Suppressor macrophage treated with lipopolysaccharide for 1 hour (primary cell): ENCODE results near the gene KIF13A.
"Not testable (repeated sequence)": the region's sequence is repeated elsewhere in the genome, so short reads cannot be mapped to it uniquely, and the experiment has no call there.

Experiments
- DNase-seq, 3 donors: peaks; one replicate each; pipeline ENCODE4 v3.0.0-alpha.2; 2020 to 2022

Gene KIF13A

DNA sequence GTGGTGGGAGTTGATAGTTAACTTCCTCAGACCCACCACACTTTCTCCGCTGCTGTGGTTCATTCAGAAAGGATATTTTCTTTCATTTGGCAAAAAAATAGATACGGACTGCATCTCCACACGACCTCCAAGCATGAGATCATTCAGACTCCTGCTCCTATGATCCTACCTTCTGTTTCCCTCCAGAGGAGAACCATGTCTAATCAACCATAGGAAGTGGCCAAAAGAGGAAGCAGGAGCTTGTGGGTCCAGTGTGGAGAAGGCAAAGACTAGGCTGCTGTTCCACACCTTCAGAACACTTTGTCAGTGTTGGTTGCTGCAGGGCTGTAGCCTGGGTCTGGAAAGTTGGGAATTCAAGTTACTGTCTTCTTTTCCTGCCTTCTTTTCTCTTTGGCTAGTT is 10.6 kb upstream of the KIF13A start:
- DNase-seq, result peak; percentile 47 to 59 (median 55)

DNA sequence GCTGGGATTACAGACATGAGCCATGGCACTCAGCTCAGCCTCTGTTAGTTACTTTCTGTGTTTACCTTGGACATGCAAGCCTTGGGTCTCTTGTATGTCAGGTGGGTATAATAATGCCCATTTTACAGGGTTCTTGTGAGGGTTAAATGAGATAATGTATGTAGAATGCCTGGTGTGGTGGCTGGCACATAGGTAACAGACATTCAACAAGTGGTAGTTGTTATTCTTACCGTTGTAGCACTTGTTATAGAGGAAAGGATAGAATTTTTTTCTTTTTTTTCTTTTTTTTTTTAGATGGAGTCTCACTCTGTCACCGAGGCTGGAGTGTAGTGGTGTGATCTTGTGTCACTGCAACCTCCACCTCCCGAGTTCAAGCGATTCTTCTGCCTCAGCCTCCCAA is 8.0 kb upstream of the KIF13A start:
- DNase-seq, result no peak

DNA sequence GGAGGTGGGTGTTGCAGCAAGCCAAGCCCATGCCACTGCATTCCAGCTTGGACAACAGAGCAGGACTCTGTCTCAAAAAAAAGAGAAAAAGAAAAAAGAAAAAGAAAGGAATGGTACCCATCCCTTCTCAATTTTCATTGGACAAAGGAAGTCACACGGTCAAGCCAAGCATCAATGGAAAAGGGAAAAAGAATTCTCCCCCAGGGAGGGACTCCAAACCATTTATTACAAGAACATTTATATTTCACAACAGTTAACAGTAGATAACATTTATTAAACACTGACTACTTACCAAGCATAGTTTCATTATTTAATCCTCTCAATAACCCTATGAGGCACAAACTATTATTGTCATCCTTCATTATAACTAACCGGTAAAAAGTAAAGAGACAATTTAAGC is 6.6 kb upstream of the KIF13A start:
- no peak for DNase-seq

- DNase-seq, result no peak
Observed at GRCh38 chr6:17988422-17988944, 1.0 kb upstream of the KIF13A start.

DNA sequence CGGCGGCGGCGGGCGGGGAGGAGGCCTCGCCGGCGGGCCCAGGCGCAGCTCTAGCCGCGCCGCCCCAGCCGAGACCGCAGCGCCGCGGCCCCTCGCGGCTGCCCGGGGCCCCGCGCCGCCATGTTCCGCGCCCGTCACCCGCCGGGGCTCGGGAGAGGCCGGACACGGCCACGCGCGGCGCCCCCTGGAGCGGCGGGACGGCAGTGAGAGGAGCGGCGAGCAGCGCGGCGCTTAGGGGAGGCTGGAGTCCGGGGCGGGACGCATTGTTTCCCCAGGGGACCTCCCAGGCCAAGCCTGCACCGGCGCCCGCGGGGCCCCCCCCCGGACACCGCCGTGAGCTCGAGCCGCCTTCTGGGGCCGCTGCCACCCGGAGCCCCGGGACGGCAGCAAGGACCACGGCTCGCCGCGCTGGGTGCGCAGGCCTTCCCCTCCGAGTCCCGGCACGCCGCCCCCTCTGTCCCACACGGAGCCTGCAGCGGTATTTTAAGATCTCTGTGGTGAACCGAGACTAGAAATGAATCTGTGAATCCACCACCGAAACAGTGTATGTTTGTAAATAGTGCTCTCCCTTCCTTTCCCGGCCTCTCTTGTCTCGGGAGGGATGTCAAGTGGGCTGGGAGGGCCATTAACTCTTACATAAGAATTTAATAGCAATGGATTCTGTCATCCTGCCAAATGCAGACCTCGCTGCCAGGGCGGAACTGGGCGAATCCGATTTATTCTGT is 424 bp upstream of the KIF13A start:
- DNase-seq, result peak; percentile 68 to 90 (median 78)

DNA sequence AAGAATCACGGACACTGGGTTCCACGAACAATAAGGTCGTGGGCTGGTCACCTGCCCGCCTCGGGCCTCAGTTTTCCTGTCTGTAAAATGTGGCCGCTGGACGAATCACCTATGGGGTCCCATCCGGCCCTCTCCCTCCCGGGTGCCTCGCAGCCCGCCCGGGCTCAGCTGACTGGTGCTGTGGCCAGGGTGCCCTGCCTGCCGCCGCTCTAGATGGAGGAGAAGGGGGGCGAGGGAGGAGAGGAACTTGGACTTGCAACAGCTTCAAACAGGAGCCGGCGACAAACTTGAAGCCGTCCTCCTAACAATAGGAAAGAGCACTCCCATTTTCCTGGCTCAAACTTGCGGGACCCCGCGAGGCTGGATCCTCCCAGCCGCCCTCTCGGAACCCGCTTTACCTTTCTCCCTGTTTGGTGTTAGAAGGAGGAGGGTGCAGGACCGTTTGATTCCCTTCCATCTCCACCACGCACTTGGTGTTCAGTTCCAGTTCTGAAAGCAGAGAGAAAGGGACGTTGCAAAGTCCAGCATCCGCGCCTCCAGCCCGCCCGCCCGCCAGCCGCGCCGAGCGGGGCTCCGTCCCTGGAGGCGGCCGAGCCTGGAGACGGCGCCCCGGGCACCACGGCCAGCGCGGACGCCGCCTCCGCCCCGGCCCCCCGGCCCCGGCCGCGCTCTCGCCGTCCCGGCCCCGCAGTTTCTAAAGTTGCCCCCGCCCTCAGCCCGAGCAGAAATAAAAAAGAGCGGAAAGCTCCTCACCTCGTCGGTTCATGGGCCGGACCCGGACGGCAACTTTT is 584 bp downstream of the KIF13A start:
- peak; percentile 63 to 76 (median 67) for DNase-seq

GRCh38 chr6:17985934-17986655 is 1.3 kb downstream of the KIF13A start:
- DNase-seq, result no peak

DNA sequence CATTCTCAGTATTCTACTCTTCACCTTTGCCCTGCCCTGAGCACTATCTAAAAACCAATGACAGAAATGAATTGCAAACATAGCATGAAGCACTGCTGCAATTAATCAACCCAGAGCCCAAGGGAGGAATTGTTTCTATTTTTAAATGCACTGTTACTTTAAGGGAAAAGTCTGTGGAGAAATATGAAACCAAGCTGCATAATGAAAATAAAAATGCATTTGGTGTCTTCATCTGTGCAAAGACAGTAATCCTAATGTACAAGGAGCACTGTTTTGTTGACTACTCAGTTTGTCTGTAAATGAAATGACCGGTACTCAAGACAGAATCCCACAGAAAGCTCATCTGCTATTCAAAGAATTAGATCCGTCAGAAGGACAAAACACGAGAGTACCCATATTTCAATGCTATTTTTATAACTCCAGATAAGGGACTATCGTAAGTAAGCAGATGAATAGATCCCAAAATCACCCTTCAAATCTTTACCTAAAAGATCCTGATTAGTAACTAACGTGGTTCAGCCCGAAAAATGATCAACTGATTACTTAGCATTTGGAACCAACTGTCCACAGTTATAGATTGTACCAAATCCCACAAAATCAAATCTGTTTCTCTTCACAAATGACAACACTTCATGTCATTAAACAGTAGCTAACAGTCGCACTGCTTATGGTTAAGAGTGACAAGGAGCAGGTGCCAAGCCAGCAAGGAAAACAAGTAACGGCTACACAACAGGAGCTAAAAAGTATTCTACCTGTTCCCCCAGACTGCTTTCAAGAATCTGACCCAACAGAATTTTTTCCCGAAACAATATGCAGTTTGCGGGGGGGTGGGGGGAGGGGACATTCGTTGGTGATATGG is 2.4 kb downstream of the KIF13A start:
- no peak for DNase-seq

DNA sequence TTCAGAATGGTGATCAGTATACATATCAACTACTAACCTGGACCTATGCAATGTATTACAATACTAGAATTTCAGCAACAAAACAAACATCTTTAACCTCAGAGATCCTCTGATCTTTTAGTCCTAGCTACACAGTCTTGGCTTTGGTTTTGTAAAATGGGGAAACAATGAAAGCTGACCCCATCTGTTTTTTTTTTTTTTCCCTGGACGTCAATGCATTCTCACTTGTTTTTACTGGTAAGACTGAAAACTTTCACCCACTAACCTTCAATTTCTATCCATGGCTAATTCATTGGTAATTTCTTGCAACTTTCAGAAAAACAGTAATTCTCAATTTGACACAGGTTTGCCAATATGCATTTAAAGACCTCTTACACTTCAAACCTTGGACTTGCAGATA is 3.0 kb downstream of the KIF13A start:
- DNase-seq, result no peak

DNA sequence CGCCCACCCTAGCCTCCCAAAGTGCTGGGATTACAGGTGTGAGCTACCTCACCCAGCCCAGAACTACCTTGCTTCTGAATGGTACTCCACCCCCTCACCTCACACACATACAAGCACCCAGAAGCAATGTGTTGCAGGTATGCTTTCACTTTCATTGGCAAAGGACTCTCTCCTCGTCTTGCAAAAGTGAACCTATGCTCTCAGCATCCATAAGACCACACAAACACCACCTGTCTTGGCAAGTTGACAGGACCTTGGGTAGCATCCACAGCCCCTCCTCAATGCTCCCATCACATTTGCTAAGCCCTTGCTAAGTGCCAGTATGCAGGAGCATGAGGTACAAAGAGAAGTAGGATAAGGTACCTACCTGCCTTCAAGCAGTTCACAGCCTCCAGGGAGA is 3.7 kb downstream of the KIF13A start:
- no peak for DNase-seq

- DNase-seq, result peak; percentile 61 to 75 (median 71)
Observed at GRCh38 chr6:17980329-17980728, 7.1 kb downstream of the KIF13A start.

GRCh38 chr6:17979479-17979878 is 8.0 kb downstream of the KIF13A start:
- no peak for DNase-seq

DNA sequence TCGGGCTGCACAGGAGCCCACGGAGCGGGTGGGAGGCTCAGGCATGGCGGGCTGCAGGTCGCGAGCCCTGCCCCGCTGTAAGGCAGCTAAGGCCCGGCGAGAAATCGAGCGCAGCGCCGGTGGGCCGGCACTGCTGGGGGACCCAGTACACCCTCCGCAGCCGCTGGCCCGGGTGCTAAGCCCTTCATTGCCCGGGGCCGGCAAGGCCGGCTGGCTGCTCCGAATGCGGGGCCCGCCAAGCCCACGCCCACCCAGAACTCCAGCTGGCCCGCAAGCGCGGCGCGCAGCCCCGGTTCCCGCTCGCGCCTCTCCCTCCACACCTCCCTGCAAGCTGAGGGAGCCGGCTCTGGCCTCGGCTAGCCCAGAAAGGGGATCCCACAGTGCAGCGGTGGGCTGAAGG is 11.2 kb downstream of the KIF13A start:
- not testable (repeated sequence) for DNase-seq

DNA sequence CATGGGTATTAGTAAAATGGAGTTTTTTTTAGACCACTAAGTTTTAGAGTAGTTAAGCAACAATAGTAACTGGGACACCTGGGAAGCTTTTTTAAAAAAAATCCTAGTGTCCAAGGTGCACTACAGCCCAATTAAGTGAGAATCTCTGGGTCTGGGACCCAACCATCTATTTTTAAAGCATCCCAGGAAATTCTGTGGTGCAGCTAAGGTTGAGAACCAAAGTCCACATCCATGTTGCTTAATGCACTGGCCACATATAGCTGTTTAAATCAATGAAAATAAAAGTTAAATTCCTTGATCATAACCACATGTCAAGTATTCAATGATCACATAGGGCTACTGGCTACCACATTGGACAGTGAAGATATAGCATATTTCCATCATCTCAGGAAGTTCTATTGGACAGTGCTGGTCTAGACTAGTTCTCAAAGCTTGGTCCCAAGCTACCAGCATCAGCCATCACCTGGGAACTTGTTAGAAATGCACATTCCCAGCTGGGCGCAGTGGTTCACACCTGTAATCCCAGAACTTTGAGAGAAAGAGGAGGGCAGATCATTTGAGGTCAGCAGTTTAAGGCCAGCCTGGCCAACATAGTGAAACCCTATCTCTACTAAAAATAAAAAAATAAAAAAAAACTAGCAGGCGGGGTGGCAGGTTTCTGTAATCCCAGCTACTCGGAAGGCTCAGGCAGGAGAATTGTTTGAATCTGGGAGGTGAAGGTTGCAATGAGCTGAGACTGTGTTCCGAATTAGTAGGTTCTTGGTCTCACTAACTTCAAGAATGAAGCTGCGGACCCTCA is 12.7 kb downstream of the KIF13A start:
- no peak for DNase-seq

DNA sequence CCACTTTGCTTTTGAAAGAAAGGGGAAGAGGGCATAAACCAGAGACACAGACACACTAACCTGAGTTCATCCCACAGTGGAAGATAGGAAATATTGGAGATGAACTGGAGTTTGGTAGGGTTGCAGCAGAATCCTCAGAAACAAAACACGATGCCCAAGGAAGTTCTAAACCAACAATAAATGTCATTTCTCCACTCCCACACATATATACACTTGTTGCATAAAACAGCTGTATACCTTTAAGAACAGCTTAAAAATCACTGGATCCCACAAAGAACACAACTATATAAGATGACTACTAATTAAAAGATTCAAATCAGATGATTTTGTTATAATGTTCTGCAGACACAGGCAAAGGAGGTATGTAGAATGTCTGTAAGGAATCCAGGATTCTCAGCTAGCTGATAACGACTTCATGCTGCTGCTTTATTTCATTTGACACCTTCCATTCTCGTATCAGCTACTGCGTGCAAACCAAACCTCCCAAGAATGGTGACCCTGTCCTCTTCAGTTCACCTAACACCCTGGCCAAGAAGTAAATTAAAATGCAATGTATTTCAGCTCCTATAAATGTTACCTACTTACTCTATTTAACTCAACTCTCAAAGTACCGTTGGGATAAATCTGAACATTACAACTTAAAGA is 14.3 kb downstream of the KIF13A start:
- no peak for DNase-seq

GRCh38 chr6:17972074-17972952 is 15.1 kb downstream of the KIF13A start:
- DNase-seq, result peak; percentile 31 to 36 (median 35)

DNA sequence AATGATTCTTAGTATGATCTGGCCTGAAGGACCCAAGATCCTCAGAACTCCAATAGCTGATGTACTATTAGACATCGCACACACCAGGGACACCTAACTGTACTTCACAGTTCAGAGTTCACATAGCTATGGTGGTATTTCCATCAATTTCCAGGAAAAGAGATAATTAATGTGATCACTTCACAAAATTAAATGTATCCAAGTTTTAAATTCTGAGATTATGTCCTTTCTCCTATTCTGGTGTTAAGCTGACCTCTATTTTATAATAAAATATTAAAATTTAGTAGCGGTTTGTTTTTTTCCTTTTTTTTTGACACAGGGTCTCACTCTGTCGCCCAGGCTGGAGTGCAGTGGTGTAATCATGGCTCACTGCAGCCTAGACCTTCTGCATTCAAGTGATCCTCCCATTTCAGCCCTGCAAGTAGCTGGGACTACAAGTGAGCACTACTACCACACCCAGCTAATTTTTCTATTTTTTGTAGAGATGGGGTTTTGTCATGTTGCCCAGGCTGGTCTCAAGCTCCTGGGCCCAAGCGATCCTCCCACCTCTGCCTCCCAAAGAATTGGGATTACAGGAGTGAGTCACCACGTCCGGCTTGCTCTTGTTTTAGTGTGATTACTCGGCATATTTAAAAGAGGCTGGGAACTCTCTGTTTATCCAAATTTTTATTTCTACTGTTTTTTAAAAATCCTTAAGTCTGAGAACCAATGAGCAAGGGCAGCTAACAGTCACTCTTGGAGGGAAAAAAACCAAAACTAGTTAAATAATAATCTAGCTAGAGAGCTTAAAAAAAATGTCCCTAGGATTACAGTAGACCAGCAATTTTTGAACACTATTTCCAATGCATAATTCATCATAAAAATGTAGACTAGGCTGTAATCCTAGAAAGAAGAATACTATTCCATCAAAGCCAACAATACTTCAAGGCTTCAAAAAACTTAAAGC is 16.0 kb downstream of the KIF13A start:
- DNase-seq, result peak; percentile 52 to 57 (median 54)

DNA sequence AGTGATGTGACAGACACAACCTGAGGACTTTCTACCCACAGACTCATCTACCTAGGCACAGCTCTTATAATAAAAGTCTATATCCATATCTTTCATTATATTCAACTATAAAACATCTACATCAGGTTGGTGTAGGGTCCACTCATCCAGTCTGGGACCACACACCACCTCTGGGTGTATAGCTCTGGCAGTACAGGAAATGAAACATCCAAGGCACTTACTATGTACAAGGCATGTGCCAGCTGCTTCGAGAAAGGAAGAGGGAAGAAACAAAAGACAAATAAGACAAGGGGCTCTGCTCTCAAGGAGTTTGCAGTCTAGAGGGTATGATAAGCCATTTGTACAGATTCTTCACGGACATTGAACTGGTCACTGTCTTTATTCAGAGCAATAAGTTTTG is 18.6 kb downstream of the KIF13A start:
- no peak for DNase-seq
